GM23338 (cell line): ENCODE data around the gene TPT1. TPM values are rescaled to one million over a fixed set of nuclear protein-coding genes. Genes with fewer than 3 reads are reported as not detected.

Experiments
- ATAC-seq: fragments of 200-7000 bp; cut with Tn5 transposase; 3 replicates; pipeline ENCODE4 v1.9.1; 2020
- DNase-seq: peaks from one replicate; pipeline ENCODE4 v3.0.0-alpha.2; 2015; ENCODE audit warnings: low spot score
- H2AFZ ChIP-seq: fragments of 200-600 bp; sonication (generic); 2 replicates; pipeline ENCODE4 v1.8.0; 2016; ENCODE audit warnings: antibody characterized with exemption, mild to moderate bottlenecking, moderate library complexity
- H3F3A ChIP-seq: fragments of 200-600 bp; sonication (generic); replicated peaks from 2 replicates; pipeline ENCODE4 v1.8.0; 2017; ENCODE audit warnings: antibody characterized with exemption, mixed run types, low read depth
- H3K27ac ChIP-seq: fragments of 200-600 bp; sonication (generic); 2 replicates; pipeline ENCODE4 v1.6.1; 2016; ENCODE audit warnings: low read depth
- H3K27me3 ChIP-seq: fragments of 200-600 bp; sonication (generic); 2 replicates; pipeline ENCODE4 v1.8.0; 2016; ENCODE audit warnings: mild to moderate bottlenecking, mixed run types, moderate library complexity; ENCODE audit not compliant: insufficient read depth
- H3K36me3 ChIP-seq: fragments of 200-600 bp; sonication (generic); 2 replicates; pipeline ENCODE4 v1.8.0; 2016; ENCODE audit warnings: mild to moderate bottlenecking; ENCODE audit not compliant: insufficient read depth
- H3K4me1 ChIP-seq: fragments of 200-600 bp; sonication (generic); 2 replicates; pipeline ENCODE4 v1.8.0; 2016; ENCODE audit warnings: mild to moderate bottlenecking, moderate library complexity; ENCODE audit not compliant: insufficient read depth
- H3K4me2 ChIP-seq: fragments of 200-600 bp; sonication (generic); 2 replicates; pipeline ENCODE4 v1.7.1; 2017; ENCODE audit warnings: mixed run types
- H3K4me3 ChIP-seq: fragments of 200-600 bp; sonication (generic); 2 replicates; pipeline ENCODE4 v1.6.1; 2016; ENCODE audit warnings: mixed run types
- H3K79me2 ChIP-seq: fragments of 200-600 bp; sonication (generic); replicated peaks from 2 replicates; pipeline ENCODE4 v1.8.0; 2017; ENCODE audit warnings: mild to moderate bottlenecking; ENCODE audit not compliant: insufficient read depth
- H3K9me2 ChIP-seq: fragments of 200-600 bp; sonication (generic); 2 replicates; pipeline ENCODE4 v1.8.0; 2017; ENCODE audit not compliant: insufficient read depth
- H4K20me1 ChIP-seq: fragments of 200-600 bp; sonication (generic); replicated peaks from 2 replicates; pipeline ENCODE4 v1.8.0; 2017; ENCODE audit warnings: mild to moderate bottlenecking; ENCODE audit not compliant: insufficient read depth
- H3K27ac Mint-ChIP-seq: 2 replicates; pipeline ENCODE4 v1.8.0; 2020; ENCODE audit warnings: inconsistent platforms, mild to moderate bottlenecking, moderate library complexity, mixed read lengths
- H3K27me3 Mint-ChIP-seq: 3 replicates; pipeline ENCODE4 v1.8.0; 2022; ENCODE audit warnings: low read depth, mild to moderate bottlenecking, moderate library complexity, mixed read lengths, inconsistent platforms; ENCODE audit not compliant: insufficient read depth, poor library complexity
- H3K36me3 Mint-ChIP-seq: 3 replicates; pipeline ENCODE4 v1.8.0; 2021; ENCODE audit warnings: low read depth, mild to moderate bottlenecking, inconsistent platforms, moderate library complexity, mixed read lengths
- H3K4me1 Mint-ChIP-seq: 3 replicates; pipeline ENCODE4 v1.8.0; 2020; ENCODE audit warnings: mild to moderate bottlenecking, inconsistent platforms, mixed read lengths
- H3K4me3 Mint-ChIP-seq: 3 replicates; pipeline ENCODE4 v1.8.0; 2021; ENCODE audit warnings: moderate library complexity, mild to moderate bottlenecking, inconsistent platforms, mixed read lengths
- H3K9me3 Mint-ChIP-seq: 3 replicates; pipeline ENCODE4 v1.8.0; 2020; ENCODE audit warnings: moderate library complexity, mild to moderate bottlenecking, inconsistent platforms, mixed read lengths
- CREB1 ChIP-seq: fragments of 250-450 bp; sonication (Bioruptor Pico); IDR thresholded peaks from 2 replicates; pipeline ENCODE4 v1.5.0; 2020; ENCODE audit warnings: low read depth, mild to moderate bottlenecking, moderate library complexity
- CTCF ChIP-seq, 2 experiments: fragments of 200-600 bp in 1 of 2; sonication (generic) in 1 of 2; conservative IDR thresholded peaks; 2 replicates each; pipeline versions ENCODE4 v1.5.1 to v1.6.1; 2016 to 2017; ENCODE audit warnings: antibody characterized with exemption in 2 of 2, low read depth in 2 of 2, mild to moderate bottlenecking in 2 of 2, moderate library complexity in 1 of 2
- ETS1 ChIP-seq: IDR thresholded peaks from 2 replicates; pipeline ENCODE4 v1.6.1; 2016; ENCODE audit warnings: antibody characterized with exemption
- EZH2 ChIP-seq: fragments of 200-600 bp; sonication (generic); IDR thresholded peaks from one replicate; pipeline ENCODE4 v1.8.0; 2017; ENCODE audit warnings: antibody characterized with exemption, mild to moderate bottlenecking, low read depth; ENCODE audit not compliant: unreplicated experiment
- EZH2phosphoT487 ChIP-seq: fragments of 200-600 bp; sonication (generic); IDR thresholded peaks from one replicate; pipeline ENCODE4 v1.8.1; 2018; ENCODE audit warnings: antibody characterized with exemption; ENCODE audit not compliant: unreplicated experiment
- JUNB ChIP-seq: IDR thresholded peaks from one replicate; pipeline ENCODE4 v1.6.1; 2016; ENCODE audit warnings: antibody characterized with exemption; ENCODE audit not compliant: unreplicated experiment
- NANOG ChIP-seq: IDR thresholded peaks from 2 replicates; pipeline ENCODE4 v1.6.1; 2016; ENCODE audit warnings: antibody characterized with exemption, borderline replicate concordance
- POLR2AphosphoS5 ChIP-seq: IDR thresholded peaks from 2 replicates; pipeline ENCODE4 v1.6.1; 2016; ENCODE audit warnings: antibody characterized with exemption, low read depth
- REST ChIP-seq: IDR thresholded peaks from one replicate; pipeline ENCODE4 v1.6.1; 2018; ENCODE audit warnings: antibody characterized with exemption; ENCODE audit not compliant: unreplicated experiment
- STAT1 ChIP-seq: IDR thresholded peaks from one replicate; pipeline ENCODE4 v1.6.1; 2016; ENCODE audit warnings: antibody characterized with exemption; ENCODE audit not compliant: unreplicated experiment
- ZNF114 ChIP-seq: fragments of 250-450 bp; sonication (Bioruptor Pico); IDR thresholded peaks from 2 replicates; pipeline ENCODE4 v1.5.0; 2020; ENCODE audit warnings: mild to moderate bottlenecking, moderate library complexity
- ZNF331 ChIP-seq: fragments of 250-450 bp; sonication (Bioruptor Pico); IDR thresholded peaks from 2 replicates; pipeline ENCODE4 v1.5.0; 2020; ENCODE audit warnings: low read depth, mild to moderate bottlenecking, moderate library complexity
- ZNF462 ChIP-seq: fragments of 250-450 bp; sonication (Bioruptor Pico); IDR thresholded peaks from 2 replicates; pipeline ENCODE4 v1.5.0; 2020; ENCODE audit warnings: mild to moderate bottlenecking, moderate library complexity
- polyA plus RNA-seq: library from polyadenylated mRNA; unstranded; fragments of >200 nt; fragmentation: Nextera tagmentation; extraction: Ambion mirVana; gene quantifications from 2 replicates; pipeline ENCODE4 v1.2.1, GENCODE V29; 2016
- total RNA-seq: library from RNA; depleted of rRNA; stranded (reverse); fragments of >200 nt; shearing (Covaris generic); gene quantifications from 2 replicates; pipeline ENCODE4 v1.2.3, GENCODE V29; 2014

TPT1 gene
- total and polyA plus RNA-seq, 2 experiments from 2014 or later: 1,385 to 2,519 TPM

GRCh38 chr13:45331123-45331619 is 9.8 kb downstream of the TPT1 start:
- Histone ChIP-seq H3K4me3 (no peak overlapping the region), H3K4me2 (no peak overlapping the region), H3K27me3 (no peaks in the 10 kb centered on the region), H2AFZ (no peak overlapping the region), H3K36me3 (peaks cover 4% of the 10 kb centered on the region; the same call in 1 of the 2 replicates), H3K79me2 (no peaks in the 10 kb centered on the region), H3K27ac (no peak overlapping the region), H3K9me2 (no peaks in the 10 kb centered on the region), H3K4me1 (peaks cover 11% of the 10 kb centered on the region), H3F3A (peaks cover 37% of the 10 kb centered on the region), H4K20me1 (peaks cover 7% of the 10 kb centered on the region; the same call in 1 of the 2 replicates)
- 0 out of 2 replicates have a peak overlapping the region, but pooled peaks have one; percentile 42 for H3K27ac Mint-ChIP-seq
- H3K27me3 Mint-ChIP-seq: peaks cover 21% of the 10 kb centered on the region
- peaks cover 24% of the 10 kb centered on the region for H3K36me3 Mint-ChIP-seq
- no peaks in the 10 kb centered on the region; the same call in 2 of the 3 replicates for H3K9me3 Mint-ChIP-seq
- TF ChIP-seq EZH2phosphoT487 (no peak), CTCF (conservative IDR thresholded peaks at IDR 0.05; ENCODE audit: low read depth in 2 of 2) (no peak), ZNF114 (CRISPR knock-in tag) (no peak), ZNF331 (CRISPR knock-in tag) (no peak), POLR2AphosphoS5 (no peak), ZNF462 (no peak), CREB1 (CRISPR knock-in tag) (no peak), REST (no peak), EZH2 (no peak), ETS1 (no peak), STAT1 (no peak), NANOG (no peak), JUNB (no peak)
- no peak for ATAC-seq
- no peak overlapping the region for H3K4me3 Mint-ChIP-seq
- DNase-seq: no peak
- H3K4me1 Mint-ChIP-seq: peaks cover 42% of the 10 kb centered on the region
